NCI-H345 (cell line): ENCODE results near the gene ASPDH.
"Not testable (repeated sequence)": the region's sequence is repeated elsewhere in the genome, so short reads cannot be mapped to it uniquely, and the experiment has no call there.

ENCODE experiments used
- DNase-seq: peaks from one replicate; lab custom pipeline; 2025; lab: John Stamatoyannopoulos, UW

ASPDH gene

DNA sequence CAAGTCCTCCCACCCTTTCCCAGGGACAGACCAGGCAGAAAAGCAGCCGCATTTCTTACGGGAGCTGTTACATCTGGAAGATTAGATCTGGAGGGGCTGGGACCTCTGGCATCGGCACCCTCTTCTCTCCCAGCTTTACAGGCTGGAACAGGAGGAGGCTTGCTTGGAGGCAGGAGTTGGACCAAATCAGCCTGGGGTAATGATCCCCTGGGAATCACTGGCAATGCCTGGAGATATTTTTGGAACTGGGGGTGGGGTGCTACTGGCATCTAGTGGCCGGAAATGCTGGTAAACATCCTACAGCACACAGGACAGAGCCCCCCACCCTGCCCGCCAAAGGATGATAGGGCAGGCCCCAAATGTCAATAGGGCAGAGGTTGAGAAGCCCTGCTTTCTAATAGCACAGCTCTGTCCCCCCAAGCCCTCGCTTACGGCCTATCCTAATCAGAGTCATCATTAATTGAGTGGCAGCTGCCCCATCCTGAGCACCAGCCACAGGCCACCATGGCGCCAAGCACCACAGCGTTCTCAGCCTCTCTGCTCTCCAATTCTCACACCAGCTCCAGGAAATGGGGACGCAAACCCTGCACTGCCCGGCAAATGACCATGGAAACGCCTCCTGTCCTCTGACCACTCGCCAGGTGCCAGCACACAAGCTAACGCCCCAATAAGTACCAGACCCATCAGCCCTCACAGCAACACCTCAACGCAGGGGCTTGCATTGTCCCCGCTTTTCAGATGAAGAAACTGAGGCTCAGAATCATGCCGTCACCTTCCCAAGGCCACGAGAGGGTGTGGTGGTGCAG is 33.9 kb upstream of the ASPDH start:
- DNase-seq, result no peak

DNA sequence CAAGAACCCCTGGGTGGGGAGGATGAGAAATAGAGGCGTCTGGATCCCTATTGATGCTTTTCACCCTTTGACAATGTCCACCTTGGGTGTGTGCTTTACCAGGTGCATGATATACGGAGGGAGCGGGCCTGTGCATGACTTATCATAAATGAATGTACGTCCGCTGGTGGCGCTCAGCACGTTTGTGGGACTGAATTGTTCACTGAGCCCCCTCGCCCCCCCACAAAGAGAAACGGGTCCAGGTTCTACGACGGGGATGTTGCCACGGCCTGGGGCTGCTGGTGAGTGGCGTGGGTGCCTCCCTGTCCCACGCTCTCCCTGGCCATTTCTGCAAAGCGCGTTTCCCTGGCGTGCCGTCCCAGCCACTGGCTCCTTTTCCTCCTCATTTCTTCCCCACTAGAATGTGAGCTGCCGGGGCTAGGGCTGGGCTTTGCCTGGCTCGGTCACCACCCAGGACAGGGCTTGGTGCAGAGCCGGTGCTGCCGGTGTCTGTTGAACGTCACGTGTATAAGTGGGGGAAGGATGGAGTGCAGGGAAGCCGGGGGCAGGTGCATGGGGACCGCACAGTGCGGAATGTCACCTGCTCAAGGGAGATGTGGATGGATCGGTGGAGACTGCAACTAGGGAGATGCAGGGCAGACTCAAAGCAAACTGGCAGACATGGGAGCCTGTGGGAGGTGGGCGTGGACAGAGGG is 33.0 kb upstream of the ASPDH start:
- no peak for DNase-seq

DNA sequence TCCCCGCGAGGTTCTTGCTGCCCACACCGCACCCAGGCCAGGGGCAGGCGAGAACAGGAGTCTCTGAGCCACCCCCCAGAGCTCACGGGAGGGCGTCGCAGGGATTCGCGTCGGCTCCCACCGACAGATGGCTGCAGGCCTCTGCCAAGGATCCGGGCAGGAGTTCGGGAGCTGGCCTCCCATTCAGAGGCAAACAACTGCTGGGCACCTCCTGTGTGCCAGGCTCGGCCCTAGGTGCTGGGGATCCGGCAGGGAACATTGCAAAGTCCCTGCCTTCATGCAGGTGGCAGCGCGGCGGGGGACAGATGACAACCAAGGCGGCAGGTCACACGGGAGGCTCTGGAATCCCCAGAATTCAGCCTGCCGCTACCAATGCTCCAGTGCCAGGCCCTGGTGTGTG is 29.2 kb upstream of the ASPDH start:
- DNase-seq, result no peak

DNA sequence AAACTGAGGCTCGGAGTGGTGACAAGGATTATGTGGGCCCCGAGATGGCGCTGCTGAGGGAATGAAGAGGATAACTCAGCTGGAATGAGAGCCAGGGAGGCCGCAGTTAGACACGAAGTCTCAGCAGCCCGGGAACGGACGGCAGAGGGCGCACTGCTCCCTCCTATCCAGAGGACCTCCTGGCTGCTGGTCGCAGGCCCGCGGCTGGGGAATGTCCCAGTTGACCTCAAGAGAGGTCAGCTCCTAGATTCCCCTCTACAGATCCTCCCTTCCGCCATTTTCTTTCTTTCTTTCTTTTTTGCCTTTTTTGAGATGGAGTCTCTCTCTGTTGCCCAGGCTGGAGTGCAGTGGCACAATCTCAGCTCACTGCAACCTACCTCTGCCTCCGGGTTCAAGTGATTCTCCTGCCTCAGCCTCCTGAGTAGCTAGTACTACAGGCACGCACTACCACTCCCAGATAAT is 24.1 kb upstream of the ASPDH start:
- peak; percentile 56 for DNase-seq

DNA sequence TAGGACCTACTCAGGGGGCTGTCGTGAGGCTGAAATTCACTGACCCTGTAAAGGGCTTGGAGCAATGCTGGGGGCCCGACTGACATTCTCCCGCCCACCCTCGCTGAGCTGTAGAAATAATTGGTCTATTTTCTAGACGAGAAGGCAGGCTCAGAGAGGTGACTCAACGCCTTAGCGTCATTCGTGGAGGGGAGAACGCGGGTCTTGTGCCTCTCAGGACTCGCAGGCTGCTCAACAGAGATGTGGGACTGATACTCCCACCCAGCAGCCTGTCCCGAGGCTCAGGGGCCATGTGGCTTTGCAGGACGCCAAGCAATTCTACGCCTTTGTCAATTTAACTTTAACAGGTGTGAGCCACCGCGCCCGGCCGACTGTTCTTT is 23.6 kb upstream of the ASPDH start:
- no peak for DNase-seq

DNA sequence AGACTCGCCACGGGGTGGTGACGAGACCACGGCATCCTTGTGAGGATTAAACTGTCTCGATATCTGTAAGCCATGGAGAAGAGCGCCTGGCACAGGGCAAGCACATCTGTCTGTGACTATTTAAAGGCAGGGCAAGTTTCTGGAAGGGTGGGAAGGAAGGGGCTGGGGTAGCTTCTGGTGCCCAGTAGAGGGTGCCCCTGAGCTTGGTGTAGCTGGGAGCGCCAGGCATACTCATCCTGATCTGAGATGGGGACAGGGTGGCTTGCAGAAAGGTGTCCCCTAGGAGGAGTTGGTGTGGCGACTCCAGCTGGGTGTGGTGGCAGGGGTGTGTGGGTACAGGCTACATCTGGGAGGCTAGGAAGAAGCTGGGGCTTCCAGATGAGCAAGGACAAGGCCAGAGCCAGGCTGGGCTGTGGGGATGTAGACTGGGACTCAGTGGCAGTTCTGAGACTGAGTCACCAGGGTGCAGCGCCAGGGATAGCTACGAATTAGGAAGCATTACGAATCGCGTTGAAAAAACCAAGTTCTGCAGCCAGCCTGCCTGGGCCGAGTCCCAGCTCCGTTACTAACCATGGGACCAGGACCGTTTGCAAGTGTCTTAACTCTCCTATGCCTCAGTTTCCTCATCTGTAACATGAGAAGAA is 23.1 kb upstream of the ASPDH start:
- no peak for DNase-seq

DNA sequence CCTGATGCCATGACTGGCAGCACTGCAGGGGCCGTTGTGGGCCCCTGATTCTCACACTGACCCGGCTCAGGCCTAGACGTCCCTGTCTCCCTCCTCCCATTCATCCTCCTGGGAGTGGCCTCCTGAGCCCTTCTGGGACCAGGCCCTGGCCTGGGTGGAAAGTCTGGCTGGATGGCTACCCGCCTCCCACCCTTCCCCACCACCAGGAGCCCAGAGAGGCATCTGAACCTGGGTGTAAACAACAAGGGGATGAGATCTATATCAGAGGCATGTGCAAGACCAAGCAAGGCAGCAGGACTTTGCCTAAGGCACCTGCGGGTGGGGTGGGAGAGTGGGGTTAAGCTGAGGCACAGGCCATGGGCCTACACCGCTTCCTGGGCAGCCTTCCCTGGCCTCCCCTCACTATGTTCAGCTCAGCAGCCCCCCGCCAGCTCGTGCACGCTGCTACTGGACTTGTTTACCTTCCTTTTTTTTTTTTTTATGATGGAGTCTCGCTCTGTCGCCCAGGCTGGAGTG is 22.0 kb upstream of the ASPDH start:
- DNase-seq, result no peak

DNA sequence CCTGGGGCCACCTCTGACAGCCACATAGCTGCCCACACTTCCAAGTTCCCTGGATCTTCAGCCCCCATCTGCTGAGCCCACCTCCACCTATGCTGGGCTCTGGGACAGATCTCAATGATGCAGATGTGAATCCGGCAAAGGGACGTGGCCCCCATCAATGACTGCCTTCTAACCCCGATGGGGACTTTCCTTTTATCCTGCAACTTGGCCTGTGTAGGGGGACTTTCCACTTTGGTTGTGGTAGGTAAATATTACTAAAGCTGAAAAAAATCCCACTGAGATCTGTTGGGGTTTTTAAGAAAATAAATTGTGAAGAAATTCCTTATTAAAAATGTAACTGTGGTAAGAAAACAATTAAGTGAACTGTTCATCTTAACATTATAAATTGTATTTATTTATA is 20.8 kb upstream of the ASPDH start:
- DNase-seq, result no peak

DNA sequence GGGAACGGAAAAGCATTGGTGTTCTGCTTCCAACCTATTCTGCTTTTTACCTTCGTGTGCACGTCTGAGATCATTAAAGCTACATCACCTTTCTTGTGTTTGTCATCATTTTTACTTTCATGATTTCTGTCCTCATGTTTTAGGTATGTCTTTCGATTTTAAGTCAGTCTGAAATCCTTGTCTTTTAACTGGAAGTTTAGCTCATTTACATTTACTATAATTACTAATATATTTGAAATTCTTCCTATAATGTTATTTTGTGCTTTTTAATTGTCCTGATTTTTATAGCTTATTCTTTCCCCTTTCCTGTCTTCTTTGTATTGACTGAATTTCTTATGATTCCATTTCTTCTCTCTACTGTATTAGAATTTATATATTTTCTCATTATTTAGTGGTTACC is 19.2 kb upstream of the ASPDH start:
- DNase-seq, result no peak

DNA sequence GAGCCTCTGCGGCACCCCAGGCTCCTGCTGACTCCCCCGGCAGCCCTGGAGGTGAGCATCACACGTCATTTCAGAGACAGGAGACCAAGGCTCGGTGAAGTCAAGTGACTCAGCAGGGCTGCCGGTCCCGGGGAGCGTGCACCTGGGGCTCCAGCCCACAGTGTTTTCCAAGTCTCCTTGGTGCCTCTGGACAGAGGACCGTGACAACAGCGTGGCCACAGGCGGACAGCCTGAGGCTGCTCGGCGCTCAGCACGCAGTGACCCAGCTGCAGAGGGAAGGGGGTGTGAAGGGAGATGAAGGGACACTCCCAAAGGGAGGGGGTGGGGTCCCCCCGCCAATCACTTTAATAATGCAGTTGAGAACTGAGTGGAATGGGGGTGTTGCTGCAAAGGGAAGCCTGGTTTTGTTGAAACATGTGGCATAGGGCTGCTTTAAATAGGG is 17.5 kb upstream of the ASPDH start:
- no peak for DNase-seq

DNA sequence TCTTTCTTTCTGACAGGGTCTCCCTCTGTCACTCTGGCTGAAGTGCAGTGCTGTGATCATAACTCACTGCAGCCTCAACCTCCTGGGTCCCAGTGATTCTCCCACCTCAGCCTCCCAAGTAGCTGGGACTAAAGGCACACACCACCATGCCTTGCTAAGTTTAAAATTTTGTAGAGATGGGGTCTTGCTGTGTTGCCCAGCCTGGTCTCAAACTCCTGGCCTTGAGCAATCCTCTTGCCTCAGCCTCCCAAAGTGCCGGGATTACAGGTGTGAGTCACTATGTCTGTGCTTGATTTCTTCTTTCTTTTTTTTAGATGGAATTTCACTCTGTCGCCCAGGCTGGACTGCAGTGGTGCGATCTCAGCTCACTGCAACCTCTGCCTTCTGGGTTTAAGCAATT is 14.3 kb upstream of the ASPDH start:
- DNase-seq, result not testable (repeated sequence)

DNA sequence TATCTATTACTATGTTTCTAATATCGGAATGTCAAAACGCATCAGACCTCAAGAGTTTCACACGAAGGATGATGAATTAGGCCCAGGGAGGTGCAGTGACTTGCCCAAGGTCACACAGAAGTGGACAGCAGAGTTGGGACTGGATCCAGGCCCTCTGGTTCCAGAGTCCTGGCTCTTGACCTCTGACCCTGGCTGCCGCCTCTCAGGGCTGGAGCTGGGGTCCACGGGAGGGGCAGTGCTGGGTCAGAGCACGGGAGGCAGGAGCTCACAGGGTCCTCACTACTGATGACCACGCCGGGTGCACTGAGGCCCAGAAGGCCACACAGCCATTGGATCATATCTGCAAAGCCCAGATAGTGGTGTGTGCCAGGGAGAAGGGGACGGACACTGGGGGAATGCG is 9.2 kb upstream of the ASPDH start:
- DNase-seq, result no peak

DNA sequence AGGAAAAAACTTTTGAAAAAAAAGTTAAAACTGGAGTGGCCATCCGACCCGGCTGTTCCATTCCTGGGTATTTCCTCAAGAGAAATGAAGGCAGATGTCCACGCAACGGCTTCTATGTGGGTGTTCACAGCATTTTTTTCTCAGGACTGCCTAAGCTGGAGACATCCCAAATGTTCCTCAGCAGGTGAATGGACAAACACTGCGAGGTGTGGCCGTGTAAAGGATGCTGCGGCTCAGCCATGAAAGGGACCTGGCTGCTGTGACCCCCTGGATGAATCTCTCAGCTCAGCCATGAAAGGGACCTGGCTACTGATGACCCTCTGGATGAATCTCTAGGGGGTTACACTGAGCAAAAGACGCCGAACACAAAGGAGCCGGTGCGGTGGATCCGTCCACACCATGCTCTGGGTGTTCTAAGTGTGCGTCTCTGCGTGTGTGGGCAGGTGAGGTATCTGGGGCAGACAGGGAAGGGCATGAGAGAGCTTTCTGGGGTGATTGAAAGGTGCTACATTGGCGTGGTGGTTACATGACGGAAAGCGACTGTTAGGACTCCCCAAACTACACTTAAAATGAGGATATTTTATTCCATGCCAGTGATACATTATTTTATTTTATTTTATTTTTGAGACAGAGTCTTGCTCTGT is 7.2 kb upstream of the ASPDH start:
- no peak for DNase-seq

DNA sequence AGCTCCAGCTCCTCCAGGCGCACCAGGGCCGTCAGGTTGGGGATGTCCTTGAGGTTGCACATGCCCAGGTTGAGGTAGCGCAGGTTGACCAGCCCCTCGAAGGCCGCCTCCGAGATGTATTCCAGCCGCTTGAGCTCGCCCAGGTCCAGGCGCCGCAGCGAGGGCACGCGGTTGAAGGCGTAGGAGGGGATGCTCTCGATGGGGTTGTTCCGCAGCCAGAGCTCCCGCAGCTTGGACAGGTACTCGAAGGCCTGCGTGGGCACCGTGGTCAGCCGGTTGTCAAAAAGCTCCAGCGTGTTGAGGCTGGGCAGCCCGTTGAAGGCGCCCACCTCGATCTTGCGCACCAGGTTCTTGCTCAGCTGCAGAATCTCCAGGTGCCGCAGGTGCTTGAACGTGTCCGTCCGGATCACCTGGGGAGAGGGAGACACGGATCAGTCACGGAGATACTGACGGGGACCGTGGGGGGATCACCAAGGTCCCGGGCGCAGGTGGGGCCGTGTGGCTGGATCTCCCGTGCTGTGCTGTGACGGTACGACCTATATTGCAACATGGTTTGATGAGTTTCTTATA is 5.4 kb upstream of the ASPDH start:
- DNase-seq, result no peak

DNA sequence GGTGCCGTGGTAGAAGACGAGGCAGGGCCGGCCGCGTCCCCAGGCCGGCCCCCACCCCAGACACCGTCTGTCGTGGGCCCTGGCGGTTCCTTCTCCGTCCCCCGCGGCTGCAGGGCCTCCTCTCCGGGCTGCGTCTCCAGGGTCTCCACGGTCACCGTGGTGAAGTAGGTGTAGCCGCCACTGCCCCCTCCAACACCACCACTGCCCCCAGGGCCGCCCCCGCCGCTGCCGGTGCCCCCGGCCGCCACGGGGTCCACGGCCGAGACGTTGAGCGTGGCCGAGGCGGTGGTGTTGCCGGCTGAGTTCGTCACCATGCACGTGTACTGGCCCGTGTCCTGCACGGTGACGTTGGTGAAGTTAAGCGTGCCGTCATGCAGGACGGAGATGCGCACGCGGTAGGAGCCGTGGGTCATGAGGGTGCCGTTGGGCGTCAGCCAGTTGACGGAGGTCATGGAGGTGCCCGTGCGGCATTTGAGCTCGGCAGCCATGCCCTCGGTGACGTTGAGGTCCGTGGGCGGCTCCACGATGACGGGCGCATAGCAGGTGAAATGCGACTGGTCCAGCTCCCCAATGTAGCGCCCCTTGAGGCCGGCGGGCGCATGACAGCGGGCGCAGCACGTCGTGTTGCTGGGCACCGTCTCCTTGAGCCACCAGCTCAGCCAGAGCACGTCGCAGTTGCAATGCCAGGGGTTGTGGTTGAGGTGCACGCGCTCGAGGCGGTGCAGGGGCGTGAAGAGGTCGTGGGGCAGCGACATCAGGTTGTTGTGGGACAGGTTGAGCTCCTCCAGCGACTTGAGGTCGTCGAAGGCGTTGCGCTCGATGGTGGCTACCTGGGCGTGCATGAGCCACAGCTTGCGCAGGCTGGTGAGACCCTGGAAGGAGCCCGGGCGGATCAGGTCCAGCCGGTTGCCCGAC is 4.6 kb upstream of the ASPDH start:
- DNase-seq, result no peak

DNA sequence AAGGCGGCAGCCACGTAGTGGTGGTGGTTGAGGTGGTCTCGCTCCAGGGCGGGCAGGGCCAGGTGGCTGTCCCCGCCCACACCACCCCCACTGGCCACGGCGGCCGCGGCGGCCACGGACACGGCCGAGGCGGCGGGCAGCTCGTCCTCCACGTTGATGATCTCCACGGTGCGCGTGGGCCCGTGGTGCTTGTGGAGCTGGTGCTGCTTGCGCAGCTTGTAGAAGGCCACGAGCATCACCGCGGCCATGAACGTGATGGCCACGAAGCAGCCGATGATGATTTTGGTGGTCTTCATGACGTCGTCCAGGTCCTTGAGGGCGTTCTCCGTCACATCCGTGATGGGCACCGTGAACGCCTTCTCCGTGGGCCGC is 4.0 kb upstream of the ASPDH start:
- no peak for DNase-seq

DNA sequence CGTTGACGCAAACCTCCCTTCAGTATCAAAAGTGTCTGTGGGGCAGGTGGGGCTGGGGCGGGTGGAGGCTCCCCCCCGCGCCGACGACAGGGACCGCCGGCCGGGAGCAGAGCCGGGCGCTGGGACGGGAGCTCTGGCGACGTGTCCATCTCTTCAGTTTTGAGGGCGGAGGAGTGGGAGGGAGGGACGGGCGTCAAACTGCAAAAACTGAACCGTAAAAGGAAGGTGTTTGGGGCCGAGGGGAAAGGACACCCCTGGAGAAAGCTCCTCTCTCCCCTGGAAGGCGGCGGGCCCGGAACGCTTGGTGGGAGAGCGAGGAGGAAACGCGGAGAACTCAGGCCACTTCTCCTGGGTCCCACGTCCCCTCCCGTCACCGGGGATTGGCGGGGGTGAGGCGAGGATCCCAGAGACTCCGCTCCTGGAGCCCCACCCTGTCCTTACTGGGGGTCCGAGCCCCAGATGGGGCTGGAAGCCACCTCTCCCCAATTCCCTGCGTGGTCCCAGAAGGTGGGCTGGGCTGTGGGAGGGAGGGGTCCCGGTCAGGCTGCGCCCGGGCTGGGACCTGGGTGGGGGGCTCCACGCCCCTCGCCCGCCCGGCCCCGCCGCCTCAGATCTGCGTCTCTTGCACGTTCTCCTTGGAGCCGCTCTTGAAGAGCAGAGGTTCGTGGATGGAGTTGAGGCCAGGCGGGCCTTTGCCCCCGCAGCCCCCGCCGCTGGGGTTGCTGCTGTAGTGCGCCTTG is 3.4 kb upstream of the ASPDH start:
- no peak for DNase-seq

DNA sequence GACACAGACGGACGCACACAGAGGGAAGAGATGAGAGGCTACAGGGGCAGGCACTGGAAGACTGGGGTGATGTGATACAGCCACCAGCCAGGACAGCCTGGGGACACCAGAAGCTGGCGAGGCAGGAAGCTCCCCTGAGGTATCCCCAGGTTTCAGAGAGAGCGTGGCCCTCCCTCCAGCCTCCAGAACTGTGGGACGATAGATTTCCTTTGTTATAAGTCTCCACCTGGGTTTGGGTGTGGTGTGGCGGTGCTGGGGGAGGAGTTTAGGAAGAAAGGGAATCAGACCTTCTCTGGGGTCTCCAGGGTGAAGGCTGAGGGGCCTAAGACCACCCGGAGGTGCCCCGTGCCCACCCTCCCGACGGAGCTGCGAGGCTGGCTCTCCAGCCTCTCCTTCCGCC is 2.7 kb upstream of the ASPDH start:
- no peak for DNase-seq

DNA sequence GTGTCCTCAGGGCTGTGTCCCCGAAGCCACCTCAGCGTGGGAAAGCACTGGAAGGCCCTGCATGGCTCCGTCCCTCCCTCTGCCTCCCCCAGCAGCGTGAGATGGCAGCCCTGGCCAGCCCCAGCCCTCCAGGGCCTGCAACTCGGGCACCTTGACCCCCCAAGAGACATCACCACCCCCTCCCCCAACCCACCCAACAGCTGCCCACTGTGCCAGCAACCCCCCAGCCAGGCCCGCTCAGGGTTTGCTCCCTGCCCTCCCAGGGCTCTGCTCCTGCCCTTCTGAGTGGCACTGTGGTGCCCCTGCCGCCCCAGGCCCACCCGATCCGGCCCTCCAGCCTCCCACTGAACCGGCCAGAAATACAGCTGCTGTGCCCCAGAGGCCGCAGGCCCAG is 1.5 kb upstream of the ASPDH start:
- no peak for DNase-seq
